ENCODE data around the gene HMGA1. TPM values are rescaled to one million over a fixed set of nuclear protein-coding genes. Genes with fewer than 3 reads are reported as not detected.

The HMGA1 gene
- total and polyA plus RNA-seq, 2 of the 13 experiments (the other 11 are each of a cell fraction or from before 2014, with no cell fraction given), result 117 to 145 TPM

GRCh38 chr6:34232901-34233300 lies 3.8 kb upstream of the HMGA1 start:
- Histone ChIP-seq H3K79me2 (ENCODE audit: insufficient read depth, low read length) (peaks cover 4% of the 10 kb centered on the region), H4K20me1 (ENCODE audit: insufficient read depth, low read length) (no peaks in the 10 kb centered on the region), H3K4me2 (ENCODE audit: low read depth, low read length) (no peak overlapping the region), H3K4me1 (ENCODE audit: insufficient read depth, low read length) (peaks cover 23% of the 10 kb centered on the region; the same call in 1 of the 2 replicates), H3K27me3 (ENCODE audit: control insufficient read depth in 1 of 2, insufficient read depth in 2 of 2, low read length in 2 of 2) (peaks cover 2 to 16% of the 10 kb centered on the region in 2 experiments; a peak in 4 of 5 replicates), H2AFZ (ENCODE audit: low read length) (no peak overlapping the region), H3K36me3 (replicated peaks in 1 of 2; ENCODE audit: control insufficient read depth in 1 of 2, insufficient read depth in 2 of 2, low read length in 2 of 2) (no peaks in the 10 kb centered on the region), H3K27ac (ENCODE audit: extremely low read length, insufficient read depth, low read length) (no peak overlapping the region), H3K9me3 (ENCODE audit: low read length) (no peaks in the 10 kb centered on the region), H3K9ac (ENCODE audit: insufficient read depth, low read depth, low read length) (no peak overlapping the region), H3K4me3 (replicated peaks in 1 of 3; ENCODE audit: insufficient read depth in 1 of 3, low read depth in 2 of 3, low read length in 3 of 3) (no peak overlapping the region)
- no peak for DNase-seq (ENCODE audit: low spot score)
- no TSS peak for BruUV-seq (replicated peaks)
- ChIA-PET CTCF (ENCODE audit: low intra/inter-chr PET ratio, low total read pairs) (no interaction called here), POLR2A (no interaction called here)
- in situ Hi-C loops (cut with HindIII; ENCODE audit: extremely low pct_ligation_motif_present, low pct_unique_long_range_greater_than_20kb) (loop anchor here (5.0 to 25.0 kb wide), 2 partner anchors 36 to 379 kb away; no protein-coding TSS in a partner anchor), intact Hi-C loops (cut with micrococcal nuclease; ENCODE audit: unreplicated experiment) (no loop called here)
- TF ChIP-seq ASH2L (IDR thresholded peaks at IDR 0.05; ENCODE audit: insufficient read length, low read depth, low read length) (no peak), REPIN1 (CRISPR knock-in tag; IDR thresholded peaks at IDR 0.05; ENCODE audit: borderline replicate concordance, low read depth) (no peak), ZNF558 (CRISPR knock-in tag; IDR thresholded peaks at IDR 0.05; ENCODE audit: borderline replicate concordance) (no peak), ZFP62 (CRISPR knock-in tag; IDR thresholded peaks at IDR 0.05) (no peak), ZNF556 (CRISPR knock-in tag; IDR thresholded peaks at IDR 0.05; ENCODE audit: borderline replicate concordance) (no peak), ZNF251 (CRISPR knock-in tag; IDR thresholded peaks at IDR 0.05) (no peak), NPAS2 (CRISPR knock-in tag; IDR thresholded peaks at IDR 0.05; ENCODE audit: borderline replicate concordance) (no peak), CHD4 (IDR thresholded peaks at IDR 0.05; ENCODE audit: borderline replicate concordance, low read length) (no peak), ZNF33A (CRISPR knock-in tag; IDR thresholded peaks at IDR 0.05; ENCODE audit: borderline replicate concordance) (no peak), IRF9 (CRISPR knock-in tag; IDR thresholded peaks at IDR 0.05; ENCODE audit: borderline replicate concordance) (no peak), REXO4 (CRISPR knock-in tag; IDR thresholded peaks at IDR 0.05; ENCODE audit: borderline replicate concordance) (no peak), NFE2L2 (IDR thresholded peaks at IDR 0.05; ENCODE audit: low read length) (no peak), IKZF5 (CRISPR knock-in tag; IDR thresholded peaks at IDR 0.05) (no peak), ZNF510 (CRISPR knock-in tag; IDR thresholded peaks at IDR 0.05; ENCODE audit: low read depth) (no peak), ZNF749 (CRISPR knock-in tag; IDR thresholded peaks at IDR 0.05; ENCODE audit: borderline replicate concordance) (no peak), MTA1 (CRISPR knock-in tag; IDR thresholded peaks at IDR 0.05; ENCODE audit: borderline replicate concordance) (no peak), CCAR2 (optimal IDR thresholded peaks at IDR 0.05; ENCODE audit: low read depth, low read length) (no peak)
- 34% methylated on average over 5 of the region's 5 CpGs for WGBS (ENCODE audit: low lambda C conversion rate)
- no peak for FAIRE-seq
- no peak; the same call in 2 of the 3 replicates for ATAC-seq

All from HepG2 (cell line).